SK-N-SH treated with all-trans-retinoic acid at 6 μM for 48 hours (cell line): Measurements from ENCODE around the gene MRPL27.

Experiments used
- ATAC-seq: fragments of 200-7000 bp; cut with Tn5 transposase; 3 replicates; pipeline ENCODE4 v1.9.1; 2020; ENCODE audit warnings: mild to moderate bottlenecking, moderate library complexity
- ARNTL ChIP-seq: fragments of 450-650 bp; formaldehyde crosslinking; IDR thresholded peaks from 2 replicates; pipeline ENCODE4 v1.5.0; 2020; ENCODE audit warnings: low read depth, mild to moderate bottlenecking, moderate library complexity, borderline replicate concordance
- BACH2 ChIP-seq: fragments of 250-450 bp; sonication (Bioruptor Pico); IDR thresholded peaks from 2 replicates; pipeline ENCODE4 v1.9.0; 2021; ENCODE audit warnings: mild to moderate bottlenecking, borderline replicate concordance
- CREB5 ChIP-seq: fragments of 250-450 bp; sonication (Bioruptor Pico); IDR thresholded peaks from 2 replicates; pipeline ENCODE4 v1.5.1; 2020; ENCODE audit warnings: low read depth, mild to moderate bottlenecking, moderate library complexity
- CSDC2 ChIP-seq: fragments of 250-450 bp; sonication (Bioruptor Pico); IDR thresholded peaks from 2 replicates; pipeline ENCODE4 v1.5.0; 2020; ENCODE audit warnings: mild to moderate bottlenecking, moderate library complexity
- CSRNP3 ChIP-seq: fragments of 250-450 bp; sonication (Bioruptor Pico); IDR thresholded peaks from 2 replicates; pipeline ENCODE4 v1.5.1; 2021; ENCODE audit warnings: mild to moderate bottlenecking, moderate library complexity
- ESRRG ChIP-seq: fragments of 250-450 bp; sonication (Bioruptor Pico); IDR thresholded peaks from 2 replicates; pipeline ENCODE4 v1.6.1; 2021; ENCODE audit warnings: mild to moderate bottlenecking
- GLIS3 ChIP-seq: fragments of 250-450 bp; sonication (Bioruptor Pico); IDR thresholded peaks from 2 replicates; pipeline ENCODE4 v1.5.0; 2020; ENCODE audit warnings: mild to moderate bottlenecking, moderate library complexity
- ISL1 ChIP-seq: fragments of 250-450 bp; sonication (Bioruptor Pico); IDR thresholded peaks from 2 replicates; pipeline ENCODE4 v2.1.2; 2022; ENCODE audit warnings: mild to moderate bottlenecking, moderate library complexity
- OSR1 ChIP-seq: fragments of 250-450 bp; sonication (Bioruptor Pico); IDR thresholded peaks from 2 replicates; pipeline ENCODE4 v1.8.0; 2022; ENCODE audit warnings: moderate library complexity, mild to moderate bottlenecking, inconsistent platforms
- PATZ1 ChIP-seq: fragments of 250-450 bp; sonication (Bioruptor Pico); IDR thresholded peaks from 2 replicates; pipeline ENCODE4 v1.8.0; 2020; ENCODE audit warnings: mild to moderate bottlenecking, moderate library complexity, borderline replicate concordance
- POU6F1 ChIP-seq: fragments of 250-450 bp; sonication (Bioruptor Pico); IDR thresholded peaks from 2 replicates; pipeline ENCODE4 v1.8.0; 2021; ENCODE audit warnings: low read depth, mild to moderate bottlenecking, moderate library complexity, borderline replicate concordance
- PPARA ChIP-seq: fragments of 250-450 bp; sonication (Bioruptor Pico); IDR thresholded peaks from 2 replicates; pipeline ENCODE4 v1.5.0; 2020; ENCODE audit warnings: mild to moderate bottlenecking, borderline replicate concordance
- SNAI2 ChIP-seq: fragments of 250-450 bp; sonication (Bioruptor Pico); IDR thresholded peaks from 2 replicates; pipeline ENCODE4 v1.5.0; 2020; ENCODE audit warnings: mild to moderate bottlenecking, moderate library complexity
- TCF4 ChIP-seq: fragments of 250-450 bp; sonication (Bioruptor Pico); IDR thresholded peaks from 2 replicates; pipeline ENCODE4 v1.8.0; 2021; ENCODE audit warnings: mild to moderate bottlenecking, moderate library complexity, borderline replicate concordance
- TOX ChIP-seq: fragments of 250-450 bp; sonication (Bioruptor Pico); IDR thresholded peaks from 2 replicates; pipeline ENCODE4 v1.8.0; 2021; ENCODE audit warnings: mild to moderate bottlenecking, moderate library complexity, borderline replicate concordance
- TSHZ2 ChIP-seq: fragments of 250-450 bp; sonication (Bioruptor Pico); IDR thresholded peaks from 2 replicates; pipeline ENCODE4 v1.5.0; 2020; ENCODE audit warnings: mild to moderate bottlenecking, moderate library complexity
- ZC3H10 ChIP-seq: fragments of 250-450 bp; sonication (Bioruptor Pico); IDR thresholded peaks from 2 replicates; pipeline ENCODE4 v1.5.1; 2021; ENCODE audit warnings: mild to moderate bottlenecking, moderate library complexity
- ZFP30 ChIP-seq: fragments of 450-650 bp; formaldehyde crosslinking; IDR thresholded peaks from 2 replicates; pipeline ENCODE4 v1.5.0; 2022; ENCODE audit warnings: mild to moderate bottlenecking, moderate library complexity
- ZNF565 ChIP-seq: fragments of 450-650 bp; formaldehyde crosslinking; conservative IDR thresholded peaks from 2 replicates; pipeline ENCODE4 v1.5.0; 2020; ENCODE audit warnings: low read depth, mild to moderate bottlenecking, moderate library complexity
- ZNF70 ChIP-seq: fragments of 450-650 bp; formaldehyde crosslinking; IDR thresholded peaks from 2 replicates; pipeline ENCODE4 v1.5.0; 2020; ENCODE audit warnings: mild to moderate bottlenecking, moderate library complexity
- ZNF8 ChIP-seq: fragments of 450-650 bp; formaldehyde crosslinking; IDR thresholded peaks from 2 replicates; pipeline ENCODE4 v1.5.0; 2020; ENCODE audit warnings: mild to moderate bottlenecking, moderate library complexity

MRPL27 gene

GRCh38 chr17:50331085-50331791, 41.7 kb downstream of the MRPL27 start:
- TF ChIP-seq ISL1 (CRISPR knock-in tag) (no peak), GLIS3 (CRISPR knock-in tag) (no peak), ESRRG (CRISPR knock-in tag) (no peak), SNAI2 (no peak), TCF4 (CRISPR knock-in tag) (no peak), CREB5 (CRISPR knock-in tag) (no peak), ZNF70 (CRISPR knock-in tag) (no peak), POU6F1 (no peak), ZFP30 (CRISPR knock-in tag) (no peak), CSDC2 (CRISPR knock-in tag) (no peak), TSHZ2 (CRISPR knock-in tag) (no peak), ARNTL (CRISPR knock-in tag) (no peak)
- TF ChIP-seq, all 23 proteins: peak for 0
- ATAC-seq: peak; percentile 75

- no peak for ATAC-seq
- TF ChIP-seq ZNF565 (CRISPR knock-in tag) (no peak), TOX (no peak), ESRRG (CRISPR knock-in tag) (no peak), SNAI2 (no peak), BACH2 (no peak), TSHZ2 (CRISPR knock-in tag) (no peak), ZFP30 (CRISPR knock-in tag) (no peak), ZNF70 (CRISPR knock-in tag) (no peak), PATZ1 (CRISPR knock-in tag) (no peak), PPARA (CRISPR knock-in tag) (no peak), GLIS3 (CRISPR knock-in tag) (no peak), ISL1 (CRISPR knock-in tag) (no peak)
Measured at GRCh38 chr17:50330151-50330775, 42.7 kb downstream of the MRPL27 start.

GRCh38 chr17:50329716-50330115, 43.3 kb downstream of the MRPL27 start:
- ATAC-seq: no peak
- TF ChIP-seq TSHZ2 (CRISPR knock-in tag): no peak
- no peak for TF ChIP-seq SNAI2
- TF ChIP-seq TOX: no peak
- no peak for TF ChIP-seq ZC3H10 (CRISPR knock-in tag)
- TF ChIP-seq OSR1: no peak
- TF ChIP-seq ISL1 (CRISPR knock-in tag): no peak
- TF ChIP-seq CSRNP3 (CRISPR knock-in tag): no peak
- TF ChIP-seq ZNF8 (CRISPR knock-in tag): no peak
- no peak for TF ChIP-seq BACH2
- no peak for TF ChIP-seq GLIS3 (CRISPR knock-in tag)
- no peak for TF ChIP-seq ZNF70 (CRISPR knock-in tag)
- TF ChIP-seq TCF4 (CRISPR knock-in tag): no peak
